ENCODE data around the gene PARD3.

DNA sequence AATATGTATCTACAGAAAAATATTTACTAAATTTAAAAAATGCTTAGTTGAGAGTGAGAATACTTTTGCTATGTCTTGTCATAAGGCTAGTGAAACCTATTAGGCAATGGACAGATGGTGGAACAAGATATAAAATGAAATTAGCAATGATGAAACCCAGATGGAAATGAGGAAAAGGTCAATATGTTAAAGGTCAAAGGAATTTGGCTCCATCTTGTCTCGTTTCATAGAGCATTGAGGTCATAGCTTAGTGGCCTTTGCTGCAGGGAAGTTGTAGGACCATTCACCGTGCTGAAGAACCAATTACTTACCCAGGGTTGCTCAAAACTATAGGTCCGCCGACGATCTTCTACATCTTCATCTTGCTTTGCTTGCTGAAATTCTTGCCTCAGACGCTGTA lies 683.9 kb downstream of the PARD3 start:
- TF ChIP-seq TAF1 (IDR thresholded peaks at IDR 0.05; ENCODE audit: borderline replicate concordance, insufficient read depth, low read length) = no peak
- no peak for TF ChIP-seq POLR2AphosphoS5 (IDR thresholded peaks at IDR 0.05; ENCODE audit: low read depth, low read length)
- no peak for TF ChIP-seq SIN3A (IDR thresholded peaks at IDR 0.05; ENCODE audit: borderline replicate concordance, insufficient read depth, low read length)
- TF ChIP-seq, protein P1, sequence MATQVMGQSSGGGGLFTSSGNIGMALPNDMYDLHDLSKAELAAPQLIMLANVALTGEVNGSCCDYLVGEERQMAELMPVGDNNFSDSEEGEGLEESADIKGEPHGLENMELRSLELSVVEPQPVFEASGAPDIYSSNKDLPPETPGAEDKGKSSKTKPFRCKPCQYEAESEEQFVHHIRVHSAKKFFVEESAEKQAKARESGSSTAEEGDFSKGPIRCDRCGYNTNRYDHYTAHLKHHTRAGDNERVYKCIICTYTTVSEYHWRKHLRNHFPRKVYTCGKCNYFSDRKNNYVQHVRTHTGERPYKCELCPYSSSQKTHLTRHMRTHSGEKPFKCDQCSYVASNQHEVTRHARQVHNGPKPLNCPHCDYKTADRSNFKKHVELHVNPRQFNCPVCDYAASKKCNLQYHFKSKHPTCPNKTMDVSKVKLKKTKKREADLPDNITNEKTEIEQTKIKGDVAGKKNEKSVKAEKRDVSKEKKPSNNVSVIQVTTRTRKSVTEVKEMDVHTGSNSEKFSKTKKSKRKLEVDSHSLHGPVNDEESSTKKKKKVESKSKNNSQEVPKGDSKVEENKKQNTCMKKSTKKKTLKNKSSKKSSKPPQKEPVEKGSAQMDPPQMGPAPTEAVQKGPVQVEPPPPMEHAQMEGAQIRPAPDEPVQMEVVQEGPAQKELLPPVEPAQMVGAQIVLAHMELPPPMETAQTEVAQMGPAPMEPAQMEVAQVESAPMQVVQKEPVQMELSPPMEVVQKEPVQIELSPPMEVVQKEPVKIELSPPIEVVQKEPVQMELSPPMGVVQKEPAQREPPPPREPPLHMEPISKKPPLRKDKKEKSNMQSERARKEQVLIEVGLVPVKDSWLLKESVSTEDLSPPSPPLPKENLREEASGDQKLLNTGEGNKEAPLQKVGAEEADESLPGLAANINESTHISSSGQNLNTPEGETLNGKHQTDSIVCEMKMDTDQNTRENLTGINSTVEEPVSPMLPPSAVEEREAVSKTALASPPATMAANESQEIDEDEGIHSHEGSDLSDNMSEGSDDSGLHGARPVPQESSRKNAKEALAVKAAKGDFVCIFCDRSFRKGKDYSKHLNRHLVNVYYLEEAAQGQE (IDR thresholded peaks at IDR 0.05; ENCODE audit: insufficient read depth in 1 of 2, low read depth in 2 of 2, low read length in 2 of 2) = no peak
- TF ChIP-seq FOXP2 (optimal IDR thresholded peaks at IDR 0.05; ENCODE audit: borderline replicate concordance, extremely low read depth, extremely low read length, insufficient read depth) = no peak
